Activated CD8-positive, alpha-beta memory T cell treated with anti-CD3 and anti-CD28 coated beads, Interleukin-2, amount 50 U/mL, for 1 hour (primary cell): ENCODE data around the gene GPHN.

Source experiments
- DNase-seq: peaks from one replicate; pipeline ENCODE4 v3.0.0-alpha.2; 2020; ENCODE audit errors: extremely low read depth

GPHN gene

DNA sequence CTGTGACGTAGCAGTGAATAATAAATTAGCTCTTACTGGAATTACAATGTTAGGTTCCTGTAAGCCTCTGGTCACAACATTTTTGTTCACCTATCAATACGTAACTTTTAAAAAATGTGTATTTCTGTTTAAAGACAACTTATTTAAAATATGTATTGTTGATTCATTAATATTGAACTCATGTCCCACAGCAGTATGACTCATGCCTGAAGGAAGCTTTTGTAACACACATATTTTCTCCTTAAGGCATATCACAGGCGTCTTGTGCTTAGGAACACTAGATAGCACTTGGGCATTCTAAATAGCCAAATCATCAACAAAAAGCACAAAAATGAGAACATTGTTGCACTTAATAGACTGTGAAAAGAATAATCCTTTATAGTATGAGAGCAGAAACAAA lies 92.5 kb downstream of the GPHN start:
- DNase-seq, result no peak

DNA sequence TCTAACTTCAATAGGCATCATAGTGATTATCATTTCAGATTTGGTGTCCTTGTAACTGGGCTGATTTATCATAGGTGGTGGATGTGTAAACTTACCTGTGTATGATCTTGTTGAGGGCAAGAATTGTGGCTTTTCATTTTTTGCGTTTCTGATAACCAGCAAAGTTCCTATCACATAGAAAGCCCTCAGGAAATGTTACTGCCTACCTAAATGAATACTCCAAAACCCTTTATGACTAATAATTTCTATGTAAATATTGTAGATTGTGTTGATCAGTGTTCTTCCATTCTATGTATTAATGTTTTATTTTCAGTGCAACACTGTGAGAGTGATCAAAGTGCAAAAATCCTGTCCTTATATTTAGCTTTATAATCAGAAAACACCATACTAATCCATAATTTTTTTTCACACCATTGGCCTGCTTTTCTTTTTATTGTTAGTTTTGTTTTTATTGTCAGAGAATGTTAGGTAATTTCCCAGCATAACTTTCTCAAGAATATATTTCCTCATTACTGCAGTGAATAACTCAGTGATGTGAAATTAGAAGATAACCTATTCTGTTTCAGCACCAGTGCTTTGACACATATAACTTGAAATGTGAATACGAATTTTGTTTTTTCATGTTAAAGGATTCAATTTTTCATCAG lies 94.1 kb downstream of the GPHN start:
- DNase-seq, result no peak

DNA sequence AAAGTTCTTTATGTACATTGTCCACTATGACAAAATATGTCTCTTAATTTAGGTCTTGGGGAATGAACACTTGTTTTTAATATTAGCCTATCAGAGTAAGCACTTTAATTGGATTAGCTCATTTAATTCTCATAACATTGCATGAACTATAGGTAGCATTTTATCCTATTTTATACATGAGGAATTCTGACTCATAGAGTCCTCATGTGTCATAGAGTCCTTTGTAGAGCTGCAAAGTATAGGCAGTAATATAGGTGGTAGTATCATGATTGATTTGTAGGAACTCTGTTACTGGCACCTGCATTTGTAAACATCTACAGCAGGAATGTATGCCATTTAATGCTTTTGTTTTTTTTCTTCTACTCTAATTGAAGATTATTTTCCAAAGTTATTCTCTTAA lies 96.0 kb downstream of the GPHN start:
- no peak for DNase-seq

DNA sequence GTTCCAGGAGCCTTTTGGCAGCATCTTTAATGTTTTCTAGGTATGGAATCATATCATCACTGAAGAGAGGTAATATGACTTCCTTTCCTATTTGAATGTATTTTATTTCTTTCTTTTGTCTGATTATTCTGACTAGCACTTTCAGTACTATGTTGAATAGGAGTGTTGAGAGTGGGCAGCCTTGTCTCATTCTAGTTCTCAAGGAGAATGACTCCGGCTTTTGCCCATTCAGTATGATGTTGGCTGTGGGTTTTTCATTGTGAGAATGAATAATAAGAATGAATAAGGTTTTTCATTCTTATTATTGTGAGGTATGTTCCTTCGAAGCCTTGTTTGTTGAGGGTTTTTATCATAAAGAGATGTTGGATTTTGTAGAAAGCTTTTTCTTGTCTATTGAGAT lies 98.9 kb downstream of the GPHN start:
- no peak for DNase-seq

DNA sequence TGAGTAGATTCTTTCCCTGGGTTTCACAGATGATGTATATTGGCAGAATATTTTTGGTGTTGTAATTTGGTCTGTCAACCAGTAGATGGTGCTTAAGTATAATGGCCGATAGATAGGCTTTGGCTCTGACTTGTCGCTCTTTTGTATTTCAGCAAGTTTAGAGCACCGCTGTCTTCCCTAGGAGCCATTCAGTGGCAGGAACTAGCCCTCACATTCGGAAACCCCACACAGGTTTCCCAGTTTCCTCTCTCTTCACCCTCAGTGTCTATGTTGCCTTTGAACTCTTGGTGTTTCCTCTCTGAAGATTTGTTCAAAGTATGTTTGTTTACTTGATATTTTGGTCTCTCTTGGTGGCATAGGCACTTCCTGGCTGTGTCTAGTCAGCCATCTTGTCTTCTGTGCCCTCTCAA lies 102.2 kb downstream of the GPHN start:
- DNase-seq, result no peak

DNA sequence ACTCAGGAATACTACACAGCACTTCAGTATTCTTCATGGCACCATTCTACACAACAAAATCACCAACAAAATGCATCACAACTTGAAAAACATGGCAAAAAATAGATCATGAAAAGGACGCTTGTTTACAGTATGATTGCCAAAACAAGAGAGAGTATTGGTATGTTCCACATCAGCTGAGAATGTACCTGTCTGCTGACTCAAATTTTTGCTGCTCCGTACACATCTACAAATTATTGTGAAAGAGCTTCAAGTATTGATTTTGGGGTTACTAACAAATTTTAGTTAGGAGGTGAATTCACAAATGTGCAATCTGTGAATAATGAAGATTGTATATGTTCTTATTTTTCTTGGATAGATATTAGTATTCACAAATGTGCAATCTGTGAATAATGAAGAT lies 105.4 kb downstream of the GPHN start:
- DNase-seq, result no peak

DNA sequence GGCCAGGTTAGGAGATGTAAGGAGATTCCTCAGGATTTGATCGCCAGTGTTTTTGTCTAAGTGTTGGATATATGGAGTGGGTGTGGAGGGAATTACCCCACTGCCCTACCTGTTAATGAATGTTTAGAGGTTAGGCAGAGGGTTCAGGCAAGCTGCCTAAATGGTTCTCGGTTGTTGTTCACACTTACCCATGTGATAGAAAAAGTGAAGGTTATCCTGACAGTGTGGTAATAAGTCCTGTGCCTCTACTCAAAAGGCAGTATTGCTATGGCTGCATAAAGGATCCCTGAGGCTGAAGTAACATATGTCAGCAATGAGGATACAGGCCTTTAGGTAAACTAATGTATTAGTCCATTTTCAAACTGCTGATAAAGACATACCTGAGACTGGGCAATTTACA lies 112.0 kb downstream of the GPHN start:
- DNase-seq, result no peak

DNA sequence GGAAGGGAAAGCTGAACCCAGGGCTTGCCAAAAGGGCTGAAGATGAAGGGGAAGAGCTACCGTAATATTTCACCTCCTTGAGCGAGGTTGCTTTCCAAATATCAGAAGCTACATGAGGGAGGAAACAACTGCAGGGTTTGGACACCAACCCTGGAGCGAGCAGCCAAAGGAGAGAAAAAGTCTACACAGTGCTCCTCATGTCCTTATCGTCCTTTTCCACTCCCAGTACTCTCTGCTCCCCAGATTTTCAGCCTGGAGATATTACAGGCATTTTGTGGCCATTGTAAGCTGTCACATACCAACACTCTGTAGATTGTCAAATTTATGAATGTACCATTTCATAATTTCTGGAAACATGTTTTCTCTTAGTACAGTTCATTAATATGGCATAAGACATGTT lies 115.9 kb downstream of the GPHN start:
- DNase-seq, result no peak

DNA sequence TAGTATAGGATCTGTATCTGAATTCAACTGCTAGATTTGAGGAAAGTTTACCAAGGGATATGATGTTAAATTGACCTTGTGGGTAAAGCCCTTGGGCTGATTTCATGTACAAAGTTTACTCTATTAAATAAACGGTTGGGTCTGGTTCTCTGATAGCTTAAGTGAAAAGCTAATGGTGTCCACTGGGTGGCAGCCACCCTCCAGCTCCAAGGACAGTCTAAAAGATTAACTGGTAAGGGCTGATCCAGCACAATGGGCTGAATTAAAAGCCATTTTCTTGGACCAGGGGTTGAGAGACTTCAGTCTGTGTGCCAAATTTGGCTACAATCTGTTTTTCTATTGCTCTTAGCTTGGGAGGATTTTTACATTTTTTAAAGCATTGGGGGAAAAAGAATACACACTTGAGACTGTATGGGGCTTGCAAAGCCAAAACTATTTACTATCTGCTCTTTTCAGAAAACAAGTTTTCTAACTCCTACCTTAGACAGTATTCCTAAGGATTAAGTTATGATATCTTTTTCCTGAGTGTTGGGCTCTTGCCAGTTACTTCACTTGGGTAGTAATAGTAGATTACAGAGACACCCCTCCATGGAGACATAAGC lies 116.5 kb downstream of the GPHN start:
- no peak for DNase-seq

DNA sequence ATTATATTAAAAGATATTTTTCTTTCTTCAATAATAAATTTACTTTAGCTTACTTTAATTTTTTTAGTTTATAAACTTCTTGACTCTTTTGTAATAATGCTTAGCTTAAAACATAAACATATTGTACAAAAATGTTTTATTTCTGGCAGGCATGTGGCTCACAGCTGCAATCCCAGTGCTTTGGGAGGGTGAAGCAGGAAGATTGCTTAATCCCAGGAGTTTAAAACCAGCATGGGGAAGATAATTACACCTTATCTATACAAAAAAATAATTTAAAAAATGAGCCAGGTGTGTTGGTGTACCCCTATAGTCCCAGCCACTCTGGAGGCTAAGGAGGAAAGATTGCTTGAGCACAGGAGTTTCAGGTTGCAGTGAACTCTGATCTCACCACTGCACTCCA lies 120.7 kb downstream of the GPHN start:
- DNase-seq, result no peak

DNA sequence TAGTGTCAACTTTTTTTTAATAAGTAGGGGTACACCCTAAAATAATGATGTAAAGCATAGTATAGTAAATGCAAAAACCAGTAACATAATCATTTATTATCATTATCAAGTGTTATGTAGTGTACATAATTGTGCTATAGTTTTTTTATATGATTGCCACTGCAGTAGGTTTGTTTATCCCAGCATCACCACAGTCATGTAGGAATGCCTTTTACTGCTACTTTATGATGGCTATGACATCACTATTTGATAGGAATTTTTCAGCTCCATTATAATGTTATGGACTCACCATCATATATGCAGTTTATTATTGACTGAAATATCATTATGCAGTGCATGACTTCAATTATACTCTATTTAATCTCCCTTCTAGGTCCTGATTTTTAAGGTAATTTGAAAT lies 121.6 kb downstream of the GPHN start:
- no peak for DNase-seq

DNA sequence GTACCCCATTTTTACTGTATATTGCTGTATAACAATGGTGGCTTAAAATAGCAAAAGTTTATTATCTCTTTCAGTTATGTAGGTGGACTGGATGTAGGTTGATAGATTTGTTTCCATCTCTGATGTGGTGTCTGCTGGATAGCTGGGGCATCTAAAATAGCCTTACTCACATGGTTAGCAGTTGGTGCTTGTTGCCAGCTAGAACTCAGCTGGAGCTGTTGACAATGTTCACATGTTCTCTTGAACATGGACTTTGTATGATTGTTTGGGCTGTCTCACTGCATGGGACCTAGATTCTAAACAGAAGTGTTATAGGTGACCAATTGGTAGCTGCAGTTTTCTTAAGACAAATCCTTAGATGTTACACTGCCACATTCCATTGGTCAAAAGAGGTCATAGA lies 126.9 kb downstream of the GPHN start:
- DNase-seq, result no peak

DNA sequence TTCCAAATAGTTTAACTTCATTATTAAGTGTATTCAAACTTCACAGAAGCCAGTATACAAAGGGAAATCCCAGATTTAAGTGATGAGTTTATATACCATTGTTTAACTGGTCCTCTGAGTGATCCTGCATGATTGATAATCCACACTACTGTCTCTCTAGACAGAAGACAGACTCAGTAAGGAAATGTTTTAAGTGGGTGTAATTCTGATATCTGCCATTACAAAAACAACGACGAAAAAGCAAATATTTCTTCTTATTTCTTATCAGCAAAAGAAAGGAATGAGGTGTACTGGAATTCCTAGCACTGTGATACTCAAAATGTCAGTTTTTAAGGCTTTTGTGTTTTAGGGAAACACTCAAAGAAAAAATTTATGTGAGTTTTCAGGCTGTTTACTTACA lies 127.5 kb downstream of the GPHN start:
- no peak for DNase-seq

DNA sequence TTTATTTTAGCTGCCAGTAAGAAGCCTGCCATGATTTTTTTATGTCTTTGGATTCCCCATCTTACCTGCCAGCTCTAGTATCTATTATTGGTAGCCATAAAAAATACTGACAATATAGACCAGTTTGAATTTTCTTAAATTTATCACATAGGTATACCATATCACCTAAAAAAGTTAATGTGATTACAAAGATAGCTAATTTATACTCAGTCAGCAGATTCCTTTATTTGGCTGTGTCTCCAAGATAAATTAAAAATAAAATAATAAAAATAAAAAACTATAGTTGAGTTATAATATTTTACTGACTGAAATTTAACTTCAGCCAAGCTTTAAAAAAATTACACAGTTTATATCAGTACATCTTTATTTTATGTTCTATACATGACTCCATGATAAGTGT lies 128.3 kb downstream of the GPHN start:
- DNase-seq, result no peak

DNA sequence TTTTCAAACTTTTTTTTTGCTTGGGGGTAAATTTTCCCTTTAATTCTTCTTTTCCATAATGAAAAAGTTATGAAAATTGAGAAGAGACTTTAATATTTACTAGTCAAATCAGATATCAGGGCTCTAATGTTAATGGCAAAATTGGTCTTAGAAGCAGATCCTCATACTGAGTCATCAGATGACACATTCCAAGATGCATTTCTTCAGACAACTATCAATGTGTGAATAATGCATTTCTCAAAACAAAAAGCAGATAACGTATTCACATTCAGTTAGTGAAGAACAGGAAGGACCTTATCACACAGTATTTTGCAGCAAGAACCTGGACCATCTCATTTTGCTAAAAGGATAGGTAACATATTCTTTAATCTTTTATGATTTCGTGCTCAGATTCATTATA lies 130.7 kb downstream of the GPHN start:
- no peak for DNase-seq

DNA sequence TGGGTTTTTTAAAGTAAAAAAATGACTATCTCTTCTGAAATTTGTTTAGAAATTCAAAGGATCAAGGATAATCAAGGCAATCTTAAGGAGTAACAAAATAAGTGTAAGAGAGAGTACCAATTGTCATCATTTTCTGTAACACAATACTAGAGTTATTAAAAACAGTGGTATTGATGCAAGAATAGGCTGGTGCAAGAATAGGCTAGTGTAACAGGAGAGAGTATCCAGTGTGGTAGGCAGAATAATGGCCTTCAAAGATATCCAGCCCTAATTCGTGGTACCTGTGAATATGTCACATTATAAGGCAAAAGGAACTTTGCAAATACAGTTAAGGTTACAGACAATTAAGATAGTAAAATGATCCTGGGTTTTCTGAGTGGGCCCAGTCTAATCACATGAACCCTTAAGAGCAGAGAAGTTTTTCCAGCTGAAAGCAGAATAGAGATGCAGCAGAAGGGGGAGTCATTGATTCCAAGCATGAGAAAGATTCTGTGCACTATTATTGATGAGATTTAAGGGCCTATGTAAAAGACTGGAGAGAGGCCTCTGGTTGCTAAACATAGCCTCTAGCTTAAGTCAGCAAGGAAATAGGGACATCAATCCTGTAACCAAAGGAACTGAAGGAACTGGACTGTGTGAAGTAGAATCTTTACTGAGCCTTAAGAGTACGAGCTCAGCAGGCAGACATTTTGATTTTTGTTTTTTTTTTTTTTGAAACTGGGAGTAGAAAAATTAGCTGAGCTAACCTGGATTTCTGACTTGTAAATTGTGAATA lies 134.1 kb downstream of the GPHN start:
- no peak for DNase-seq

DNA sequence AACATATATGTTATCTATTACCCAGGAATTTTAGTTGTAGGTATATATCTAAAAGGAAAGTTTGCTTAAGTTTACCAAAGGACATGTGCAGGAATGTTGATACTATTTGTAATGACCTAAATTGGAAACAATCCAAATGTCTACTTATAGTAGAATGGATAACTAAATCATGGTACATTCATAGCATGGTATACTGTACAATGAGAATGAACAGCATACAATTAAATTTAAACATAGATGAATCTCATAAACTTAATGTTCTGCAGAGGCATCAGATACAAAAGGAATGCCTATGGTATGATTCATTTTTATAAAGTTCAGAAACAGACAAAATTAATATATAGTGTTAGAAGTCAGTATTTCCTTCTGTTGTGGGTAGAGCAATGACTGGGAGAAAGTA lies 135.4 kb downstream of the GPHN start:
- no peak for DNase-seq

DNA sequence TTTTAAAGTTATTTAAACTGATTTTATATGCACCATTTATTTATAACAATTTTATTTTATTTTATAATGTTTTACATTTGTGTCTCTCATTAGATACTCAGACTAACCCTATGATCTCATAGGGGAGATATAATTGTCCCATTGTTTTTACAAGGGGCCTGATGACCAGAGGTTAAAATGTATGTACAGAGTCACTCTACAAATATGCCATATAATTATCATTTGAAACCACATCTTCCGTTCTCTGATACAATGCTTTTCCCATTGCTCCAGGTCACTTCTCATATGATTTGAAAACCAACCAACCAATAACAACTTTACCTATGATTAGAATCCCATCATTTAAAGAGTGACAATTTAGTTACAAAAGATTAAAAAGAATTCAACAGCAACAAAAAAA lies 137.8 kb downstream of the GPHN start:
- DNase-seq, result no peak

DNA sequence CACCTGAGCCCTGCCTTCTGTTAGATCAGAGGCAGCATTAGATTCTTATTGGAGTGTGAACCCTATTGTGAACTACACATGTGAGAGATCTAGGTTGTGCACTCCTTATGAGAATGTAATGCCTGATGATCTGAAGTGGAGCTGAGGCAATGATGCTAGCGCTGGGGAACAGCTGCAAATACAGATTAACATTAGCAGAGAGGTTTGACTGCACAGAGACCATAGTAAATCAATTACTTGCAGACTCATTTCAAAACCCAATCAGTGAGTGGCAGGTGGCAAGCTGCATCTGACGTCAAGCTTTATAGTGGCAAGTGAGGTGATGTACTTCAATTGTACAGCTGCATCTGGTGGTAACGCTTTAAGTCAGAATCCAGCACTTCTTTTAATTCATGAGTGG lies 141.6 kb downstream of the GPHN start:
- no peak for DNase-seq

DNA sequence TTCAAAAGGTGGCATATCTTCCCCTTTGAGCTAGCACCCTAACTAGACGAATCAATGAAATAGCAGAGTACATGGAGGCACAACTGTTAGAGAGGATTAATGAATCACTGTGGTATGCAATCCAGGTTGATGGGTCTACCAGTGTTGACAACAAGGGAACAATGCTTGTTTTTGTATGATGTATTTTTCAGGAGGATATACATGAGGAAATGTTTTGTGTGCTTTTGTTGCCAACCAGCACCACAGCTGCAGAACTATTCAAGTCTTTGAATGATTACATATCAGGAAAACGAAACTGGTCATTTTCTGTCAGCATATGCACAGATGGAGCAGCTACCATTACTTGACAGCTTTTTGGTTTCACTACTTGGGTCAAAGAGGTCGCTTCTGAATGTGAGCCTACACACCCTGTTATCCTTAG lies 142.6 kb downstream of the GPHN start:
- DNase-seq, result no peak

DNA sequence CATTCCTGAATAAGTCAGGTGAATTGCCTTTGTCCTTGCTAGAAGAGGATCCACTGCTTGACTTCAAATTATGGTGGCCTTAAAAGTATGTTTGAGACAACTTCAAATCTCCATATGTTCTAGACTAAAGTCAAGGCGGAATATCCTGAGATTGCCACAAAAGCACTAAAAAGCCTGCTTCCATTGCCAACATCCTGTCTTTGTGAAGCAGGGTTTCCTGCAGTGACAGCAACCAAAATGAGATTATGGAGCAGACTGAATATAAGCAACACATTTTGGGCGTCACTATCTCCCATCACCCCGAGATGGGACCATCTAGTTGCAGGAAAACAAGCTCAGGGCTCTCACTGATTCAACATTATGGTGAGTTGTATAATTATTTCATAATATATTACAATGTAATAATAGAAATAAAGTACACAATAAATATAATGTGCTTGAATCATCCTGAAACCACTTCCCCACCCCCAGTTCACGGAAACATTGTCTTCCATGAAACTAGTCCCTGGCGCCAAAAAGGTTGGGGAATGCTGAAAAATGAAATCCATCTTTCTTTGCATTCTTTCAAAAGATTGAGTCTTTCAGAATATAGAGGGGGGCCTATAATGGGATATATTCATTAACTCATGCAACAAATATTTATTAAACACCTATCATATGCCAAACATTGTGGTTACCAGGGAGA lies 143.7 kb downstream of the GPHN start:
- no peak for DNase-seq

DNA sequence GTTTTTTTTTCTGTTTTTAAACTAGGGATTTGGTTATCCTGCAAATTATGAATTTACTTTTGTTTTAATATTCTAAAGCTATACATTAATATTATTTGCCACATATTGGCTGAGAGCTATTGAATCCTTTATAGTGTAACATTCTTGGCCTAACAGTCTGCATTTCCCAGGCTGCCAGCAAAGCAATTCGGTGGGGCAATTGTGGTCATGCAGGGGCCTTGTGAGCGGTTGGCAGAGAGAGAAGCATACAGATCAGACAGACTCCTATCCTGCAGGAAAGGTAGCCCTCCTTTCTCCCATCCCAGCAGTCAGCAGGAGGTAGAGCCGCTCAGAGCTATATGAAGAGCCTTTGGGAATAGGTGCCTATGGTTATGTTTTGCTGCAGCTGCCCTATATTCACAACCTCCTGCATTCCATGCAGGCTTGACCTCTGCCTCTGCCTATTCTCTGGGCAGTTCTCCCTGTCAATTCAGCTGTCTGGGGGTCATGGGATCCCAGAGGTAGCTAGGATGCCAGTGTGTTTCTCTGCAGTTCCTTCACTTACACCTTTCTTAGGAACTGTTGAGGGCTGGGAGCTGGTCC lies 144.7 kb downstream of the GPHN start:
- no peak for DNase-seq
